IgD-negative memory B cell (primary cell): ENCODE data around the gene SMIM24. TPM values are rescaled to one million over a fixed set of nuclear protein-coding genes. Genes with fewer than 3 reads are reported as not detected.
"Not testable (repeated sequence)": the region's sequence is repeated elsewhere in the genome, so short reads cannot be mapped to it uniquely, and the experiment has no call there.

Source experiments
- H3K27ac Mint-ChIP-seq, 3 donors: one replicate each; pipeline ENCODE4 v1.8.0; 2020 to 2022; ENCODE audit warnings: mild to moderate bottlenecking in 3 of 3, mixed read lengths in 3 of 3, moderate library complexity in 1 of 3
- H3K27me3 Mint-ChIP-seq: one replicate; pipeline ENCODE4 v1.8.0; 2021; ENCODE audit warnings: mixed read lengths
- H3K36me3 Mint-ChIP-seq: one replicate; pipeline ENCODE4 v1.8.0; 2020; ENCODE audit warnings: mild to moderate bottlenecking, mixed read lengths
- H3K4me1 Mint-ChIP-seq, 3 donors: one replicate each; pipeline ENCODE4 v1.8.0; 2020 to 2022; ENCODE audit warnings: mixed read lengths in 3 of 3, mild to moderate bottlenecking in 1 of 3
- H3K4me3 Mint-ChIP-seq, 4 donors: one replicate each; pipeline ENCODE4 v1.8.0; 2020 to 2022; ENCODE audit warnings: mild to moderate bottlenecking in 4 of 4, mixed read lengths in 4 of 4, moderate library complexity in 3 of 4
- H3K9me3 Mint-ChIP-seq, 3 donors: one replicate each; pipeline ENCODE4 v1.8.0; 2020 to 2021; ENCODE audit warnings: mixed read lengths in 3 of 3, mild to moderate bottlenecking in 1 of 3
- polyA plus RNA-seq: library from polyadenylated mRNA; unstranded; fragments of 300-500 nt; fragmentation: Illumina TruSeq; gene quantifications from one replicate; pipeline ENCODE4 v1.2.3, GENCODE V29; 2021

The SMIM24 gene
- polyA plus RNA-seq, result not detected

DNA sequence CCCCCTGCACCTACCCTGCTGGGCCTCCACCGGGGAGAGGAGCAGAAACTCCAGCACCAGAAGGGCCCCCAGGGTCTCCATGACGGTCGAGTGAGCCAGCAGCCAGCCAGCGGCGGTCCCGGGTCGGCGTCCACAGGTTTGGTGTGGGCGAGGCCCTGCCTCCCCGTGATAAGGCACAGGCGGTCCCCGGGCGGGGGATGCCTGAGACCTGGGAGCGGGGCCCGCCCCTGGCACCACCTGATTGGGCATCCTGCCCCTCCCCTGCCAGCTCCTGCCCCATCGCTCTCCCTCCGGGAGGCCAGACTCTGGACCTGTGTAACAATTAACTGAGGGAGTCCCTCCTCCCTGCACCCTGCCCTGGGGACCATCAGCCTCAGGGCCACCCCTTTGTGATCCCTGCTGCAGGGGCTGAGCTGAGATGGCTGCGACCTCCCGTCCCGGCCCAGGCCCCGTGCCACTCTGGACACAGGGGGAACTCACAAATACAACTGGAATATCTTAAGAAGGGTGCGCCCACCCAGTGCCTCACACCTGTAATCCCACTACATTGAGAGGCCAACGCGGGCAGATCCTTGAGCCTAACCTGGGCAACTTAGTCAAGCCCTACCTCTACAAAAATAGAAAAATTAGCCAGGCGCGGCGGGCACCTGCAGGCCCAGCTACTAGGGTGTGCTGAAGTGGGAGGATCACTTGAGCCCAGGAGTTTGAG lies at the start of gene SMIM24:
TSS of gene SMIM24 (minus strand) at position 143 of the 709 bp plus-strand sequence. CDS start at position 81, 62 bp downstream.
- Mint-ChIP-seq H3K9me3 (no peaks in the 10 kb centered on the region), H3K27me3 (peaks cover 3% of the 10 kb centered on the region), H3K4me3 (peak within 1 kb of the TSS in 2 of 4 donors; percentile 17 to 78), H3K4me1 (peaks cover 4 to 7% (median 5%) of the 10 kb centered on the region in 3 donors), H3K27ac (peak within 1 kb of the TSS in 1 of 3 donors; percentile 43), H3K36me3 (no peaks in the 10 kb centered on the region)

GRCh38 chr19:3529299-3529698 lies 49.0 kb upstream of the SMIM24 start:
- H3K27me3 Mint-ChIP-seq, H3K27ac Mint-ChIP-seq, H3K9me3 Mint-ChIP-seq, H3K36me3 Mint-ChIP-seq, H3K4me1 Mint-ChIP-seq, H3K4me3 Mint-ChIP-seq: not testable (repeated sequence)

DNA sequence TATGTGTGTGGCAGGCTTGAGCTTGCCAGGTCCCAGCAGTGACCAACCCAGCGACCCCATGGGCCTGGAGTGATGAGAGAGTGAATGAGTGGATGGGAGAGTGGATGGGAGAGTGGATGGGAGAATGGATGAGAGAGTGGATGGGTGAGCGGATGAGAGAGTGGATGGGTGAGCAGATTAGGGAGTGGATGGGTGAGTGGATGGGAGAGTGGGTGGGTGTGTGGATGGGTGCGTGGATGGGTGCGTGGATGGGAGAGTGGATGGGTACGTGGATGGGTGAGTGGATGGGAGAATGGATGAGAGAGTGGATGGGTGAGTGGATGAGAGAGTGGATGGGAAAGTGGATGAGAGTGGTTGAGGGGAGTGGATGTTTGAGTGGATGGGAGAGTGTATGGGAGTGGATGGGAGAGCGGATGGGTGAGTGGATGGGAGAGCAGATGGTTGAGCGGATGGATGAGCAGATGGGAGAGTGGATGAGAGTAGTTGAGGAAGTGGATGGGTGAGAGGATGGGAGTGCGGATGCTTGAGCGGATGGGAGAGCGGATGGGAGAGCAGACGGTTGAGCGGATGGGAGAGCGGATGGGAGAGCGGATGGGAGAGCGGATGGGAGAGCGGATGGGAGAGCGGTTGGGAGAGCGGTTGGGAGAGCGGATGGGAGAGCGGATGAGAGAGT lies 48.4 kb upstream of the SMIM24 start:
- no peaks in the 10 kb centered on the region for H3K9me3 Mint-ChIP-seq
- H3K27ac Mint-ChIP-seq, result no peak overlapping the region
- H3K4me3 Mint-ChIP-seq, result no peak overlapping the region
- no peaks in the 10 kb centered on the region for H3K27me3 Mint-ChIP-seq
- peaks cover 2% of the 10 kb centered on the region for H3K36me3 Mint-ChIP-seq
- no peaks in the 10 kb centered on the region for H3K4me1 Mint-ChIP-seq

DNA sequence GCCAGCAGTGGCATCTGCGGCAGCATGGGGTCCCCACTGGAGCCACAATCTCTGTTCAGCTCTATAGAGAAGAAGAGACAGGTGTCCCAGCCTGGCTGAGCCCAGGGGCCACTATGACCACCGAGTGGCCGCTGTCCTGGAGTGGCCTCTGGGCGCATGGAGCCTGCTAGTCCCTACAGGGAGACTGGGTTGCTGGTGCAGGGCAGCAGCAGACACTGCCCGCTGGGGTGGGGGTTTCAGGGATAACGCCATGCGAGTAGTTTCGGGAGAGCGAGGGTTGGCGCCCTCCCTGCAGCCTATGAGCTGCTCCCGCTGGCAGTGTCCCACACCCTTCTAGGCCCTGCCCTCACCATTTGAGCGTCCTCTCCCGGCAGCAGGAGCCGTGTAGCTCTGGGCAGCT lies 47.8 kb upstream of the SMIM24 start:
- Mint-ChIP-seq H3K4me1 (no peaks in the 10 kb centered on the region), H3K27me3 (no peaks in the 10 kb centered on the region), H3K36me3 (peaks cover 2% of the 10 kb centered on the region), H3K9me3 (no peaks in the 10 kb centered on the region), H3K4me3 (no peak overlapping the region), H3K27ac (no peak overlapping the region)

DNA sequence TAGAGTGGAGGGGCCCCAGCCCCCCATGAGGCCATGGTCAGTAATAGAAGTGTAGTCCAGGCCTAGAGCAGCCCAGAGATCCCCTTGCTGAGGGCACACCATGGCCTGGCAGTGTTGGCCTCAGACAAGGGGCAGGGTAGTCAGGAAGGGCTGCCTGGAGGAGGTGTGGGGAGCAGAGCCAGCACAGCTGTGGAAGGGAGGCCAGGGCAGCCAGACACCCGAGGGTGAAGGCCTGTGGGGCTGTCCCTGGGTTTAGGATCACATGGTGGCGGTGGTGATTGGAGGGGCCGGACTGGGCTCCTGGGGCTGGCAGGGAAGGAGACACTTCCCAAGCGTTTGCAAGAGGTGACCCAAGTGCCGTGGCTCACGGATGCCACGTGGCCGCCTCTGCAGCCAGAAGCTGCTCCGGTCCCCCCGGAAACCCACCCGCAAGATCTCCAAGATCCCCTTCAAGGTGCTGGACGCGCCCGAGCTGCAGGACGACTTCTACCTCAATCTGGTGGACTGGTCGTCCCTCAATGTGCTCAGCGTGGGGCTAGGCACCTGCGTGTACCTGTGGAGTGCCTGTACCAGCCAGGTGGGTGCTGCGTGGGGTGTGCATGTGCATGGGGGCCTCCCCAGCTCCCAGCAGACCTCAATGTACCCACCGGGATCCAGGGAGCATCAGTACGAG lies 47.0 kb upstream of the SMIM24 start:
- Mint-ChIP-seq H3K9me3 (no peaks in the 10 kb centered on the region), H3K27ac (no peak overlapping the region), H3K4me1 (no peaks in the 10 kb centered on the region), H3K27me3 (no peaks in the 10 kb centered on the region), H3K36me3 (peaks cover 2% of the 10 kb centered on the region), H3K4me3 (no peak overlapping the region)

GRCh38 chr19:3526507-3527237 lies 46.3 kb upstream of the SMIM24 start:
- Mint-ChIP-seq H3K4me1 (peaks cover 0 to 3% (median 0%) of the 10 kb centered on the region in 3 donors), H3K4me3 (no peak overlapping the region), H3K27ac (no peak overlapping the region), H3K27me3 (no peaks in the 10 kb centered on the region), H3K9me3 (no peaks in the 10 kb centered on the region), H3K36me3 (peaks cover 2% of the 10 kb centered on the region)

- Mint-ChIP-seq H3K9me3 (no peaks in the 10 kb centered on the region), H3K27ac (no peak overlapping the region), H3K36me3 (peaks cover 6% of the 10 kb centered on the region), H3K4me1 (peaks cover 0 to 6% (median 4%) of the 10 kb centered on the region in 3 donors), H3K4me3 (no peak overlapping the region), H3K27me3 (no peaks in the 10 kb centered on the region)
Observed at GRCh38 chr19:3524904-3525451, 44.7 kb upstream of the SMIM24 start.

DNA sequence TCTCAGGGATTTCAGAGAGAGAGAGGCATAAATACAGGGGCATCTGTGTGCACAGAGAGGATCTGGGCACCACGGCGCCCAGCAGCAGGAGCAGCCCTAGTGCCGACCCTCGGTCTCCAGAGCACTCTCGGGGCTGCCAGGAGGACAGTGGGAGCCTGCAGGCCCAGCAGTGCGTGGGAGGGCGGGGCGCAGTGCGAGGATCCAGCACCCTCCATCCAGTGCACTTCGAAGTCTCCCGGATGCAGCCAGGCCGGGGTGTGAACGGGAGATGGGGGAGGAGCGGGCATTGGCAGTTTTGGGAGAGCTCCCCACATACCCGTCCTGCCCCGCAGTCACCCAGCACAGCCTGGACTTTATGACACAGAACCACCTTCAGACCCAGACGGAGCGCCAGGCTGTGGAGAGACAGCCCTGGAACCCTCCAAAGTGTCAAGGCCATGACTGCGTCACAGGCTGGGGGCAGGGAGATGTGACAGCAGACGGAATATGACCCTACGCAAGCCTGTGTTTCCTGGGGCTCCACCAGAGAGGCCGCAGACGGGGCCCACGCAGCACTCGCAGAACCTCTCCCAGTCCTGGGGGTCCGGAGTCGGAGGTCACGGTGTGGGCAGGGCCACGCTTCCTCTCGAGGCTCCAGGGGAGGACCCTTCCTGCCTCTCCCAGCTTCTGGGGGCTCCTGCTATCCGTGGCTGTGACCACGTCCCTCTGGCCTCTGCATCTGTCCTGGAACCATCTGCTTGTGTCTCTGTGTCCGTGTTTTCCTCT lies 43.9 kb upstream of the SMIM24 start:
- Mint-ChIP-seq H3K9me3 (no peaks in the 10 kb centered on the region), H3K36me3 (peaks cover 6% of the 10 kb centered on the region), H3K27me3 (no peaks in the 10 kb centered on the region), H3K27ac (no peak overlapping the region), H3K4me1 (peaks cover 0 to 6% (median 4%) of the 10 kb centered on the region in 3 donors), H3K4me3 (no peak overlapping the region)

DNA sequence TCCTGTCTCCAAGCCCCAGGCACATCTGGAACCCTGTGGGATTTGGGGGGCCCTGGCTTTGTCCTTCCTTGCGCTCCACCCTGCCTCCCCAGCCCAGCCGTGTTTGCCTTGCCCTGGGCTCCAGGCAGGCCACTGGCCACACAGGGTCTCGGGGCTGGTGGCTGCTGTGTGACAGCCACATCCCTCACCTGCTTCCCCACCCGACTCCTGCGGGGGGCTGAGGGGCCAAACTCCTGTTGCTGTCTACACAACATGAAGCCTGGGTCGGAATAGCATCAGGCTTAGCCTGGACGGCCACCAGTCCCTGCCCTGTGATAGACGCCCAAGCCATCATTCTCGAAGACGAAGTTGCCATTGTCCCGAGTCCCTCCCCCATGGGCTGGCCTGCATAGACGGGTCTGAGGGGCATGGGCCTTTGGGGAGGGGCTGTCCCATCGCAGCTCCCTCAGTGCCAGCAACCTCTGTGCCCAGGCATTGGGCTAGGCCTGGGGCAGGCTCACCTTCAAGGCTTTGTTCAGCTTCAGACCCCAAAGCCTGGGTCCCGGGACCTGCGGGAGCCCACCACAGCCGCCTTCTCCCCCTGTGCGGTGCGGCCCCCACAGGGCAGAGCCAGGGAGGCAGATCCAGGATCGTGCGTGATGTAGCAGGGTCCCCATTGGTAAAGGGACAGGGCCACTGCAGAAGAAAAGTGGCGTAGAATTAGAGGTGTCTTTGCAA lies 43.2 kb upstream of the SMIM24 start:
- H3K4me3 Mint-ChIP-seq, result no peak overlapping the region

DNA sequence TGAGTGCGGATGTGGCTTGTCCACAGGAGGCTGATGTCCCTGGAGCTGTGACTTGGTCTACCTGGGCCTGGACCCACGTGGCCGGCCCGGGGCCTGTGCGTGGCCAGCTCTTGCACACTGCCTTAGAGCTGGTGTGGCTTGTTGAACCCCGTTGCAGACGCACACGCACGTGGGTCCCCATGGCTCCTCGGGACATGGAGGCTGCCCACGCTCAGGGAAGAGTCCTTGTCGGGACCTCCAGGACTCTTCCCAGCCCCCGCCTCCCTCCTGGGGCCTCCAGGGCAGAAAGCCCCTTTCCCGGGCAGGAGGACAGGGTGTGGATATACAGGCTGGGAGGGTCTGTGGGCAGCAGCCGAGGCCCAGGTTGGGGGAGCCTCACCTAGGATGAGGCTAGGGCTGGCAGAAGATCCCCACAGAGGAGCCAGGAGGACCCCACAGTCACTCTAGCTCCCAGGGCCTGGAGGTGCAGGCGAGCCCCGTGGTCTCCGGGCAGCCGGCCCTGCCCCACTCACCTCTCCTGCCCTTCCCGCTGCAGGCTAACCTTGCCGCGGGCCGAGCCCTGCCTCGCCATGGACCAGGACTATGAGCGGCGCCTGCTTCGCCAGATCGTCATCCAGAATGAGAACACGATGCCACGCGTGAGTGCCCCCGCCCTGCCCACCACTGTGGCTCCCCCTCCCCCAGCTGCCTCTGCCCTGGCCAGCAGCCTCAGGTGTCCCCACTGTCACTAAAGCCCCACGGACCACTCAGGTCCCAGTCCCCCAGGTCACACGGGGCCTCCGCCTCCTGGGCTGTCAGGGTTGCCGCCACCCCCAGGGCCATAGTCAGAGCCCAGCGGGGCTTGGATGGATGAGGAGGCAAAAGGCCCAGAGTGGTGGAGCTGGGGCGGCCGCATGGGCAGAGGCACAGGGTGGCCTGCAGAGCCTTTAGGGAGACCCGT lies 42.4 kb upstream of the SMIM24 start:
- Mint-ChIP-seq H3K4me3 (no peak overlapping the region), H3K36me3 (peaks cover 6% of the 10 kb centered on the region), H3K27ac (no peak overlapping the region), H3K27me3 (no peaks in the 10 kb centered on the region), H3K4me1 (peaks cover 0 to 10% (median 9%) of the 10 kb centered on the region in 3 donors), H3K9me3 (no peaks in the 10 kb centered on the region)

More for the DNA sequence above, 43.2 kb upstream of the SMIM24 start:
- peaks cover 0 to 7% (median 6%) of the 10 kb centered on the region in 3 donors for H3K4me1 Mint-ChIP-seq
- H3K36me3 Mint-ChIP-seq, result peaks cover 6% of the 10 kb centered on the region
- H3K27ac Mint-ChIP-seq, result no peak overlapping the region
- H3K9me3 Mint-ChIP-seq, result no peaks in the 10 kb centered on the region
- H3K27me3 Mint-ChIP-seq, result no peaks in the 10 kb centered on the region

DNA sequence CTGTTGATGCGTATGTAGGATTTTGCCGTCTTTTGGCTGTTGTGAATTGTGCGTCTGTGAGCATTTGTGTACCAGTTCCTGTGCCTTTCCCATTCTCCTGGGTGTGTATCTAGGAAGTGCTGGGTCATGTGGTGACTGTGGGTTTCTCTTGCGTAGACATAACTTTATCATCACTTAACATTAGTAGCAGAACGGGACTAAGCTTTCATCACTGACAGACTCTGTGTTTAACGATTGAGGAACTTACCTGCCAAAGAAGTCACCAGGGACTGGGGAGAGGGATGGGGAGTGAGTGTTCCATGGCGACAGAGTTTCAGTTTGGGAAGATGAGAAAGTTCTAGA lies 40.8 kb upstream of the SMIM24 start:
- Mint-ChIP-seq H3K9me3 (no peaks in the 10 kb centered on the region), H3K4me1 (peaks cover 10 to 20% (median 19%) of the 10 kb centered on the region in 3 donors), H3K36me3 (peaks cover 6% of the 10 kb centered on the region), H3K27me3 (no peaks in the 10 kb centered on the region), H3K4me3 (no peak overlapping the region), H3K27ac (no peak overlapping the region)

- Mint-ChIP-seq H3K27ac (no peak overlapping the region), H3K4me3 (no peak overlapping the region), H3K27me3 (no peaks in the 10 kb centered on the region), H3K4me1 (peaks cover 10 to 24% (median 22%) of the 10 kb centered on the region in 3 donors), H3K9me3 (no peaks in the 10 kb centered on the region), H3K36me3 (peaks cover 6% of the 10 kb centered on the region)
Observed at GRCh38 chr19:3520166-3521103, 40.1 kb upstream of the SMIM24 start.
